GM23248 (cell line): ENCODE results near the gene SULF2. TPM values are rescaled to one million over a fixed set of nuclear protein-coding genes. Genes with fewer than 3 reads are reported as not detected.

Source experiments
- DNase-seq: peaks from one replicate; pipeline ENCODE4 v3.0.0-alpha.2; 2015
- H2AFZ ChIP-seq: fragments of 200-600 bp; sonication (generic); 2 replicates; pipeline ENCODE4 v1.6.1; 2016; ENCODE audit warnings: antibody characterized with exemption
- H3F3A ChIP-seq: fragments of 200-600 bp; sonication (generic); 2 replicates; pipeline ENCODE4 v1.6.1; 2016; ENCODE audit warnings: mild to moderate bottlenecking, antibody characterized with exemption, mixed run types; ENCODE audit not compliant: insufficient read depth
- H3K27ac ChIP-seq: fragments of 200-600 bp; sonication (generic); 2 replicates; pipeline ENCODE4 v1.5.1; 2016; ENCODE audit warnings: mild to moderate bottlenecking
- H3K27me3 ChIP-seq: fragments of 200-600 bp; sonication (generic); replicated peaks from 2 replicates; pipeline ENCODE4 v1.6.1; 2016; ENCODE audit warnings: mild to moderate bottlenecking; ENCODE audit not compliant: insufficient read depth
- H3K36me3 ChIP-seq: fragments of 200-600 bp; sonication (generic); 2 replicates; pipeline ENCODE4 v1.6.1; 2016; ENCODE audit warnings: low read depth, mild to moderate bottlenecking
- H3K4me1 ChIP-seq: fragments of 200-600 bp; sonication (generic); 2 replicates; pipeline ENCODE4 v1.6.1; 2016; ENCODE audit warnings: mild to moderate bottlenecking; ENCODE audit not compliant: insufficient read depth
- H3K4me2 ChIP-seq: fragments of 200-600 bp; sonication (generic); one replicate; pipeline ENCODE4 v1.6.1; 2016; ENCODE audit warnings: mild to moderate bottlenecking; ENCODE audit not compliant: unreplicated experiment
- H3K4me3 ChIP-seq: fragments of 200-600 bp; sonication (generic); 2 replicates; pipeline ENCODE4 v1.5.1; 2016; ENCODE audit warnings: mild to moderate bottlenecking
- H3K79me2 ChIP-seq: fragments of 200-600 bp; sonication (generic); 2 replicates; pipeline ENCODE4 v1.6.1; 2016; ENCODE audit warnings: mild to moderate bottlenecking; ENCODE audit not compliant: insufficient read depth
- H3K9ac ChIP-seq: fragments of 200-600 bp; sonication (generic); 2 replicates; pipeline ENCODE4 v1.6.1; 2016; ENCODE audit warnings: mild to moderate bottlenecking
- H3K9me2 ChIP-seq: fragments of 200-600 bp; sonication (generic); 2 replicates; pipeline ENCODE4 v1.6.1; 2016; ENCODE audit warnings: mixed run types, mild to moderate bottlenecking, moderate library complexity; ENCODE audit not compliant: insufficient read depth
- H3K9me3 ChIP-seq: fragments of 200-600 bp; sonication (generic); one replicate; pipeline ENCODE4 v1.6.1; 2017; ENCODE audit warnings: low read depth
- H4K20me1 ChIP-seq: fragments of 200-600 bp; sonication (generic); 2 replicates; pipeline ENCODE4 v1.6.0; 2016; ENCODE audit not compliant: insufficient read depth
- EZH2 ChIP-seq: fragments of 200-600 bp; sonication (generic); IDR thresholded peaks from 2 replicates; pipeline ENCODE4 v1.6.1; 2018; ENCODE audit warnings: antibody characterized with exemption, mild to moderate bottlenecking; ENCODE audit not compliant: insufficient read depth, poor library complexity, severe bottlenecking
- EZH2phosphoT487 ChIP-seq: fragments of 200-600 bp; sonication (generic); IDR thresholded peaks from 2 replicates; pipeline ENCODE4 v1.6.1; 2018; ENCODE audit warnings: antibody characterized with exemption, moderate library complexity, mild to moderate bottlenecking, low read depth; ENCODE audit not compliant: insufficient read depth
- WGBS, 2 experiments: methylation state at CpG; one replicate each; pipeline ENCODE4 v1.1.6; 2015 to 2017; ENCODE audit warnings: low lambda C conversion rate in 2 of 2, low coverage in 1 of 2; ENCODE audit errors: missing lambda C conversion rate in 2 of 2; 5-methylcytosine and 5-hydroxymethylcytosine counted together
- in situ Hi-C: fragments of 300-500 bp; cut with MboI; formaldehyde crosslinking; loops from 2 replicates; pipeline ENCODE4 v1.15.0; 2020
- polyA plus RNA-seq: library from polyadenylated mRNA; unstranded; fragments of >200 nt; fragmentation: Nextera tagmentation; extraction: Ambion mirVana; gene quantifications from 2 replicates; pipeline ENCODE4 v1.2.1, GENCODE V29; 2016
- total RNA-seq: library from RNA; depleted of rRNA; stranded (reverse); fragments of >200 nt; shearing (Covaris generic); gene quantifications from 2 replicates; pipeline ENCODE4 v1.2.3, GENCODE V29; 2014

SULF2 gene
- total and polyA plus RNA-seq, 2 experiments from 2014 or later: 2.0 to 5.6 TPM

- H3K27ac ChIP-seq: no peak overlapping the region
- DNase-seq: no peak
These were observed 3.9 kb upstream of the SULF2 start for GRCh38 chr20:47789081-47789763.

DNA sequence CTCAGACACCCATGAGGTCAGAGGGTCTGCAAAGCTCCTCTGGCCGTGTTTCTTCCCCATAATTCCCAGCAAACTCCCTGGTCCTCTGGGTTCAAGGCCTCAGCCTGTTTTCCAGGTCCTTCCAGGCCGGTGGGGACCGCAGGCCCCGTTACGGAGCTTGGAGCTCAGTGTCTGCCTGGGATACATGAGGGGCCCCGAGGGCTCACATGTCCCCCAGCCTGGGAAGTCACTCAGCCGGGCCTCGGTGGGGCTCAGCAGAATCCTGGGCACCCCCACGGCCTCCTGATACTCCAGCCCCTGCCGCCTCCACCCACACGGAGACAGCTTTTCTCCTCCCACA is 3.4 kb upstream of the SULF2 start:
- H3K4me1 ChIP-seq: peaks cover 11% of the 10 kb centered on the region
- TF ChIP-seq EZH2phosphoT487 (no peak), EZH2 (no peak)
- peaks cover 16% of the 10 kb centered on the region for H3F3A ChIP-seq
- no peak overlapping the region for H3K4me3 ChIP-seq
- no peak overlapping the region for H2AFZ ChIP-seq
- H3K9me2 ChIP-seq: no peaks in the 10 kb centered on the region
- H3K27me3 ChIP-seq: peaks cover 33% of the 10 kb centered on the region
- no peaks in the 10 kb centered on the region for H3K9me3 ChIP-seq
- no peak overlapping the region for H3K9ac ChIP-seq
- 79% methylated on average over 10 to 11 of the region's 11 CpGs for WGBS, 2 experiments
- no peaks in the 10 kb centered on the region for H3K36me3 ChIP-seq
- no peak overlapping the region for H3K4me2 ChIP-seq
- H3K27ac ChIP-seq: no peak overlapping the region
- H3K79me2 ChIP-seq: no peaks in the 10 kb centered on the region
- no peak for DNase-seq
- in situ Hi-C loops: loop anchor here (10.0 kb wide), 2 partner anchors 506 to 826 kb away; no protein-coding TSS in a partner anchor
- H4K20me1 ChIP-seq: no peaks in the 10 kb centered on the region

More at GRCh38 chr20:47789081-47789763, 3.9 kb upstream of the SULF2 start:
- H4K20me1 ChIP-seq: no peaks in the 10 kb centered on the region
- no peak overlapping the region for H3K9ac ChIP-seq
- H3K36me3 ChIP-seq: no peaks in the 10 kb centered on the region
- no peaks in the 10 kb centered on the region for H3K79me2 ChIP-seq
- peaks cover 16% of the 10 kb centered on the region for H3F3A ChIP-seq
- WGBS, 2 experiments: 33 to 35% methylated on average over 12 of the region's 12 CpGs
- H3K4me3 ChIP-seq: no peak overlapping the region
- H3K4me1 ChIP-seq: peaks cover 11% of the 10 kb centered on the region
- no peak for TF ChIP-seq EZH2
- no peak for TF ChIP-seq EZH2phosphoT487
- H3K9me3 ChIP-seq: no peaks in the 10 kb centered on the region
- in situ Hi-C loops: loop anchor here (10.0 kb wide), 2 partner anchors 506 to 826 kb away; no protein-coding TSS in a partner anchor
- no peak overlapping the region for H2AFZ ChIP-seq
- H3K27me3 ChIP-seq: peaks cover 28% of the 10 kb centered on the region
- H3K4me2 ChIP-seq: no peak overlapping the region
- H3K9me2 ChIP-seq: no peaks in the 10 kb centered on the region

DNA sequence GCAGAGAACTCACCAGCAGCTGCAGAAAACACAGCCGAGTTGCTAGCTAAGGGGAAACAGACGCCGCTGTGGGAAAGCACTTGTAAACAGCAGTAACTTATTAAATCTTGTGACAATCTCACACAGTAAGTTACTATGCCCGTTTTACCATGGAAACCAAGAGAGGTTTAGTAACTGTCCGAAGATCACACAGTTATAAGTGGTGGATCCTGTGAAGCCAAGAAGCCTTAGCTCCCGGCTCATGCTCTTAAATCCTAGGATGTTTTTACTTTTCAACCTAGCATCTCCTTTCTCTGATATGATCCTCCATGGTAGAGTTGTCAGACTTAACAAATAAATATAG is 1.5 kb upstream of the SULF2 start:
- no peak for DNase-seq
- H3K4me3 ChIP-seq: peak overlapping the region; percentile 75
- TF ChIP-seq EZH2phosphoT487: no peak
- no peak for TF ChIP-seq EZH2
- H3F3A ChIP-seq: peaks cover 15% of the 10 kb centered on the region
- H3K27ac ChIP-seq: no peak overlapping the region
- H3K9ac ChIP-seq: no peak overlapping the region
- no peaks in the 10 kb centered on the region for H3K9me2 ChIP-seq
- WGBS, 2 experiments: 4 to 5% methylated on average over 6 of the region's 6 CpGs
- in situ Hi-C loops: loop anchor here (10.0 kb wide), 2 partner anchors 508 to 828 kb away; no protein-coding TSS in a partner anchor
- H3K9me3 ChIP-seq: no peaks in the 10 kb centered on the region
- H3K4me1 ChIP-seq: peaks cover 10% of the 10 kb centered on the region
- no peaks in the 10 kb centered on the region for H3K36me3 ChIP-seq
- no peaks in the 10 kb centered on the region for H3K79me2 ChIP-seq
- H3K27me3 ChIP-seq: peaks cover 53% of the 10 kb centered on the region
- peak overlapping the region; percentile 88 for H3K4me2 ChIP-seq
- H2AFZ ChIP-seq: peak overlapping the region; percentile 82
- H4K20me1 ChIP-seq: no peaks in the 10 kb centered on the region

DNA sequence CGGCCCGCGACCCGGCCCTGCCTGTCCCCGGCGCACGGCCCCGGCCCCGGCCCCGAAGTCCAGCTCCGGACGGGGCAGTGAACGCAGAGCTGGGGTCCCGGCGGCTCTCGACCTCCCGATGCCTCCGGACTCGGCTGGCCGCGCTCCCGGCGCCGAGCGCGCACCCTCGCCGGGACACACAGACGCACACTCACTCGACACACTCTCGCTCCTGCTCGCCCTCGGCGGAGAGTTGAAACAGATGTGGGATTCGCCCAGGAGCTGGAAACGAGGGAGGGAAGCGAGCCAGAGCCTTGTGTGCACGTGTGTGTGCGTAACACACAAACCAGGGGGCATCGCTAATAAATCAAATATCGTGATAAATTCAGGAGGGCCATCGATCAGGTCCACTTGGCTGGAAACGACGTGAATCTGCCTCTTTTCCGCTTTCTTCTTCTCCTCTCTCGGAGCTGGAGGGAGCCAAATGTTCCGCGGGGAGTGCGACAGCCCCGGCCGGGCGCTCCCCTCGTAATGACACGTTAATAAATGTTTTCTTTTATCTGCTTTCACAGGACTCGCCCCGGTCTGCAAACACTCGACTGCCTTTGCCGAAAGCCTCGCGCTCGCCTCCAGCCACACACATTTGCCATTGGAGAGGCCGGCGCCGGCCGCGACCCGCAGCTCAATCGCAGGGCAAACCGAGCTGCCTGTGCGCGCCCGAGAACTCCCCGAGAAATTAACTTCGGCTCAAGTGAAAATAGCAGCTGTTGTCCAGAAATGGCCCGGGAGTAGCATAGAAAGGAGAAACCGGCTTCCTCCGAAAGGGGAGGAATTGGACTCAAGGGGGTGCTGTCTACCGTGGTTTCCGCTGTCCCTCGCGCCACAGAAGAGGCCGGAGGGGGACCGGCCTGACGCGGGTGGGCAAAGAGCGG is 828 bp upstream of the SULF2 start:
- peak overlapping the region; percentile 82 for H2AFZ ChIP-seq
- no peaks in the 10 kb centered on the region for H3K9me3 ChIP-seq
- no peak overlapping the region for H3K27ac ChIP-seq
- in situ Hi-C loops: loop anchor here (10.0 kb wide), 2 partner anchors 509 to 829 kb away; no protein-coding TSS in a partner anchor
- H3K4me3 ChIP-seq: peak overlapping the region; percentile 75
- peak; percentile 84 for DNase-seq
- H3K79me2 ChIP-seq: no peaks in the 10 kb centered on the region
- H3K9me2 ChIP-seq: no peaks in the 10 kb centered on the region
- peaks cover 55% of the 10 kb centered on the region for H3K27me3 ChIP-seq
- no peaks in the 10 kb centered on the region for H4K20me1 ChIP-seq
- TF ChIP-seq EZH2phosphoT487 (no peak), EZH2 (peak; percentile 52)
- peaks cover 7% of the 10 kb centered on the region for H3K4me1 ChIP-seq
- WGBS, 2 experiments: 1% methylated on average over 78 to 83 of the region's 86 CpGs
- no peaks in the 10 kb centered on the region for H3K36me3 ChIP-seq
- H3F3A ChIP-seq: peaks cover 9% of the 10 kb centered on the region
- H3K9ac ChIP-seq: peak overlapping the region; percentile 45
- H3K4me2 ChIP-seq: peak overlapping the region; percentile 88
